CD4-positive, alpha-beta T cell treated with Interleukin-10 for 1 hour (primary cell): ENCODE measurements around the gene ECI2.
"Not testable (repeated sequence)": the region's sequence is repeated elsewhere in the genome, so short reads cannot be mapped to it uniquely, and the experiment has no call there.

Experiments used
- DNase-seq: peaks from one replicate; pipeline ENCODE4 v3.0.0-alpha.2; 2020

The ECI2 gene

DNA sequence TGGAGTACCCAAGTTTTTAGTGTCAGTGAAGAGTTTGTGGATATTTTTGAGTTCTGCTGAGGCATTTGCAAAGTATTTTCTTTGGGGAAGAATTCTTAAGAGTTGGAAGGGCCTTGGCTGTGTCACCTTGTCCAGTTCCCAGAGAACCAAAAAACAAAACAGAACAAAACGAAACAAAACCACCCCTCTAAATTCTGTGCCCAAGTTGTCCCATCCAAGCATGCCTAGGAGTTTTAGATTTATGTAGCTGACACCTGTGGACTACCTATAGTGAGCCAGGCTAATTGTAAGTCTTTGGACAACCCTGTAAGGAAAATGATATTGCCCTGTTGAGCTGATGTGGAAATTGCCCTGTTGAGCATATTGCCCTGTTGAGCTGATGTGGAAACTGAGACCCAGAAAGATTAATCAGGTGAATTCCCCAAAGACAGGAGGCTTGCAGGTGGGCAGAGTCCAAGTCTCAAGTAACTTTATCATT is 1.0 kb upstream of the ECI2 start:
- no peak for DNase-seq

GRCh38 chr6:4135665-4136353 is 434 bp upstream of the ECI2 start:
- peak; percentile 96 for DNase-seq

DNA sequence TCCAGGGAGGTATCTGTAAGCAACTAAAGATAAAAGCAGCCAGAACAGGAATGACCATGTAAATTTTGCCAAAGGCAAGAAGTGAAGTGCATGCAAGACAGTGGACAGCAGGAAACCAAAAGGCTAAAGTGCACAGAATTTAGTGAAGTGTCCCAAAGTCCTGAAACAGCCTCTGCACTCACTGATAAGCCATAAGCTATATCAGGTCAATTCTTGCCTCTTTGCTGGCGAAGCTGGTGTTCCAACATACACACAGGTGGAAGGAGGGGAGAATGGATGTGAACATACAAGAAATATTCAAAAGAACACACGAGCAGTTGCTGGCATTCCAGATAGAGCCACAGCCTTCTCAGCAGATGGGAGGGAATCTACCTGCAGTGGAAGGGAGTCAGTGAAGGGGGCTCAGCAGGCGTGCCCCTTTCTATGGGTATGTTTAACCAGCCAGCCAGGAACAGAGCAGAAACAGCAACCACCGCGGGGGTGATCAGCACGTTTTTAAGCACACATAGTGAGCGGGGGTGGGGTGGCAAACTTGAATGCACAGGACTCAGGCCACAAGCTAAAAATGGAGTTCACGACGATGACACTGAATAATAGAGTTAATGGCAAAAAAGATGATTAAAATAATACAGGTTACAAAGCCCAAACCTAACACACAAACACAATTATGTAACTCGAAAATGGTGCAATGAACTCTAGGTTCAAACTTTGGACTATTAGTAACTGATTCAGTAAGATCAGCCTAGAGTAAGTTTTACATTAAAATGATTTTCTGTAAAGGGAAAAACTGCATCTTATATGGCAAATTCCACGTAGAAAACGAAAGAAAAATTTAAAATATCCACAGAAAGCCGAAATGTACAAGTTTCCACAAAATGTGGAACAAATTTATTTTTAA is 1.2 kb downstream of the ECI2 start:
- DNase-seq, result peak; percentile 19

DNA sequence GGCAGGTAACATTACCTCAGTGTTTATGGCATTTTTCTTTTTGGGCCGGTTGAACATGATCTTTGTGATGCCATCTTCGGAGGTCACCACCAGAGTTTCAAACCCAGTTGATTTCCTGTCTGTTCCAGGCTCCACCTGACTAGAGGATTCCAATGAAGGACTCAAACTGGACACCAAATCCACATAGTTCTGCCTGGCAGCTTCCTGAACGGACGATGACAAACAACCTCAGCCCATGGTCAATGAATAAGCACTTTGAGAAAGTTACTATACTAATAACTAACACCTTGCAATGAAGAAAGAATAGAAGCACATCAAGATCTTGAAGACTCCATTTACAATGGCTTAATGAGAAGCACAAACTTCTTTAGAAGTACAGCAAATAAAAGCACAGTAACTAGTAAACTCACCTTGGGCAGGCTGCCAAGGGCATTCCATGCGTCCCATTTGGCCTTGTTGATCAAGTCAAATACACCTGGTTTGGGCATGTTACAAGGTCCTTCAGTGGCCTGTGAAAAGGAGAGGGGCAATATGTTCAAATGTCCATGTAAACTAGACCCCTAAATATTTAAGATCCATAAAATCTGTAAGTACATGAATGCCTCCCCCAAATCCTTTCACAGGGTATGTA is 4.9 kb downstream of the ECI2 start:
- DNase-seq, result no peak

DNA sequence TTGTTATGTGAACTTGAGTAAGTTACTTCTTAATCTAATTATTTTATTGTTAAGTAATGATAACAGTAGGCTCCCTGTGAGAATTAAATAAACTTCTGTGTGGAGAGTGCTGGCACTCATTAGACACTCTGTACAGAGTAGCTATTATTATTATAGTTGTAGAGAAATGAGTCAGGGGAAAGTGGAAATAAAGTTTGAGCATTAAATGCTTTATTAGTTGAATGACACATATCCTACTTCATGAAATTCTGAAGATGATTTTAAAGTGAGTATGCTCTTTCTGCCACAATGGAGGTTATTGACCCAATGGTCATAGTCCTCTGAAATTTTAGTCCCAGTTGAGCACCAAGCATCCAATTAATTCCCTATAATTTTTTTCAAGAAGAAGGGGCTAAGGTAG is 5.9 kb downstream of the ECI2 start:
- no peak for DNase-seq

DNA sequence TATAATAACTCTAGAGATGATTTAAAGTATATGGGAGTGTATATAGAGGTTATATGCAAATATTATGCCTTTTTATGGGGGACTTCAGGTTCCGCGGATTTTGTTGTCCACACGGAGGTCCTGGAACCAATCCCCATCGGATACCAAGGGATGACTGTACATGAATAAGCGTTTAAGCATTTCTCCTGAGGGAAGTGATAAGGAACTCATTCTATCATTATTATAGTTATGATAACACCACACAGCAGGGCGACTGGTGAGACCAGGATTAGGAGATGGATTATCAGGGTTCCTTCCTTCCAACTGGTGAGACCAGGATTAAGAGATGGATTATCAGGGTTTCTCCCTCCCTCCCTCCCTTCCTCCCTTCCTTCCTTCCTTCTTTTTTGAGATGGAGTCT is 6.6 kb downstream of the ECI2 start:
- no peak for DNase-seq

- DNase-seq, result no peak
These were observed 7.3 kb downstream of the ECI2 start for GRCh38 chr6:4128072-4128471.

DNA sequence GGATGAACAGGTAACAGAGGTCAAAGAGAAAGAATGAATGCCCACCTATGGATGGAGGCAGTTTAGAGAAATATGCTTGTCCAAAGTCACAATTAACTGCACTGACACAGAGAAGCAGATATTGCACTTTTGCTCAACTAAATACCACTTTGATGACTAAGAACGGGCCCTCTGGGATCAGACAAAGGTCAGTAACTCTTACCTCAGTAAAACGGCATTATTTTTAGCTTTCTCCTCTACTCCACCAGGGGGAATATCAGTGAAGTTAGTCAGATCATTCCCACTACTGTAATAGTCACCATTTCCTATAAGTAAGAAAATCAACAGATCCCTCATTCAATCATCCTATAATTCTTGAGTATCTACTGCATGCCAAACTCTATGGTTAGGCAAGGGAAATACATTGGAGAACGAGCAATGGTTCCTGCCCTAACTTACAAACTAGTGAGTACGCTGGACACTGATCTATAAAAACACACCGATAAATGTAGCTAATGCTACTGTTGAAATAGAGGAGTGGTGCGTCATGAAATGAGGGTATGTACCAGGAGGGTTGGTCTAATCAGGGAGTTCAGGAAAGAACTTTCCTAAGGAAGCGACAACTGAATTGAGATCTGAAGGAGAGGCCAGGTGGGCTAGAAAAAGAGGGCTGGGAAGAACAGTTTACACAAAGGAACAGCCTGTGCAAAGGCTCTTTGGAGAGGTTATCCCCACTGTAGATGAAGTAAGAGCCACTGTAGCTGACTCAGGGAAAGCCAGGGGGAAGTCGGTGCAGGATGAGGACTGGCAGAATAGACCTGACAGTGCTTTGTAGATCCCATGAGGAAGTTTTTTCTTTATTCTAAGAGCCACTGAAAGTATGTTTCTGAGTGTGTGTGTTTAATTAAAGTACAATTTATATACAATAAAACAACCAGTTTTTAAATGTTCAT is 9.2 kb downstream of the ECI2 start:
- no peak for DNase-seq

- DNase-seq, result no peak
These were observed 9.9 kb downstream of the ECI2 start for GRCh38 chr6:4125500-4125899.

GRCh38 chr6:4124351-4124750 is 11.0 kb downstream of the ECI2 start:
- no peak for DNase-seq

- DNase-seq, result no peak
These were observed 19.6 kb downstream of the ECI2 start for GRCh38 chr6:4115741-4116140.

DNA sequence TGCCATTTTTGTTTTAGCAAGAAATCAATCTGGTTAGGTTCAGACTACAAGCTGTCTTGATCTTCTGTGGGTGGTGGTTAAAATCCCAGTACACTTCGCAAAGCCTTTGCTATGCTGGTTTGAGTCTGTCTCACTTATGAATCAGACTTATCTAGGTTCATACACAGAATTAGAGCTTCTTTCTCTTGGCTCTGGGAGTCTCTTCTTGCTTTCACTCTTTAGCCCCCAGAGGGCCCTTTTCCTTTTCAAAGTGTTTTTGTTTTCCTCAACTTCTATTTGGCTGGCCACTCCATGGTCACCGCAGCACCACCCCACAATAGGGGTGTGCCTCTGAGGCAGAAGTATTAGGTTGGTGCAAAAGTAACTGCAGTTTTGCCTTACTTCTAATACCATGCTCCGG is 21.3 kb downstream of the ECI2 start:
- no peak for DNase-seq

GRCh38 chr6:4113649-4114048 is 21.7 kb downstream of the ECI2 start:
- no peak for DNase-seq

DNA sequence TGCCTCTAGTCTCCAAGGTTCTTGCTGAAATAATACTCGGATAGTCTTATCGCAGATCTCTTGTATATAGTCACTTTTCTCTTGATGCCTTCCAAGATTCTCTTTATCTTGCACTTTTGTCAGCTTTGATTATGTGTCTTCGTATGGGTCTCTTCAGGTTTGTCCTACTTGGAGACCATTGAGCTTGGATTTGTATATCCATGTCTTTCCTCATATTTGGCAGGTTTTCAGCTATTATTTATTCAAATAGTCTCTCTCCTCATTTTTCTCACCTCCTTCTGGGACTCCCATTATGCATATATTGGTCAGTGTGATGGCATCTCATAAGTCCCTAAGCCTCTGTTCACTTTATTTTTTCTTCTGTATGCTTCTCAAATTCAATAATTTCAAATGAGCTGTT is 23.0 kb downstream of the ECI2 start:
- DNase-seq, result no peak

DNA sequence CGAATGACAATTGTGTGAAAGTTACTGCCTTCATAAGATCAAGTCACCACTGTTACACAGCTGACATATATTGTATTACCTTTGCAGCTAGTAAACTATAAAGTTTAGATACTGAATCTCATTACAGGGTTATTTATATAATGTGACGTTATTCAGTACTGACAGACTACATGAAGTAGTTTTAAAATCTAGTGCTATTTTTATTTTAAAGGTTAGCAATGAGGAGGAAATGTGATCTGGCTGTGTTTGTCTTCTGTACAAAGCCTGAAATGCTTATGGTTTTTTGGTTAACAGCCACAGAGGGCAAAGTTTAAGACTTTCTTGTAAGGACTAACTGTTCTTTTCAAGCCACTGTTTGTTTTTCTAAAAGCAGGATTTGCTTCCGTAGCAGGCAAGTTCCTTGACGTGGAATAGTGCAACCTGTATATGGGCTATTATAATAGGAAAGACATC is 26.0 kb downstream of the ECI2 start:
- not testable (repeated sequence) for DNase-seq

DNA sequence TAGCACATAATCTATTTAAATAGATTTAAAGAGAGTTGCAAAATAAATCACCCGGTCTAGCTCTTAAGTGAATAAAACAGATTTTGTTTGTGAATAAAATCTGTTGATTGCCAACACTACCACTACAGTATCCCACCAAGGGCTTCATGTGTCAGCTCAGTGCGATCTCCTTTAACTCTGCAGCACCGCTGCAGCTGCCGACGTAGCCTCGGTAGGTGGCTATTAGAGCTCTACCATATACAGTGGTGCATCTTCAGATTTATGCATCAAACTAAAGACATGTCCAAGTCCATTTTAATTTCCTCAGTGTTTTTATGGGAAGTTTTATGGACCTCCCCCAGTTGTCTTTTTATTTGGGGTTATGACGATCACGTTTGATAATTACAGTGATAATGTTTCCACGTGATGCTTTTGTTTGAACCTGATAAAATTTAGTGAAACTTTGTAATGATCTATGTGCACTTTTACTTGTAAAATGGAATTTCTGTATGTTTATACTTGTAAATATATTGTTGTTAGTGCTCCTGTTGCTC is 26.7 kb downstream of the ECI2 start:
- DNase-seq, result no peak

- DNase-seq, result no peak
These were observed 27.5 kb downstream of the ECI2 start for GRCh38 chr6:4107873-4108272.

- DNase-seq, result no peak
These were observed 29.3 kb downstream of the ECI2 start for GRCh38 chr6:4105980-4106536.

DNA sequence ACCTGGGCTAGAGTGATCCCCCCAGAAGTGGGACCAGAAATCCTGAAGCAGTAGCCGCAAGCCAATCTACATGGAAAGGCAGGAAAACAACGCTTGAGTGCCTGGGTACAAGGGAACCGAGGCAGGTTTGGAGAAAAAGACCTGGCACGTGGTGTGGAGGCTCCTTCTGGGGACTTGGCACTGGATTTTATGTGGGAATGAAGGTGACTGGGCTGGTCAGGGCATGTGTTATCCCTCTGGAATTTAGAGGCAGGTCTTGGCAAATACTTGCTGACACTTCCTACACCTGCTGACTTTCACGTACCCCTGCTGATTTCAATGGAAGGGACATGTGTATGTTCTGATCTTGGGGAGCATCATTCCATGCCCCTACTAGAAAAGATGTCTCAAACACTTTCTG is 31.4 kb downstream of the ECI2 start:
- DNase-seq, result no peak

GRCh38 chr6:4102687-4103244 is 32.6 kb downstream of the ECI2 start:
- no peak for DNase-seq

DNA sequence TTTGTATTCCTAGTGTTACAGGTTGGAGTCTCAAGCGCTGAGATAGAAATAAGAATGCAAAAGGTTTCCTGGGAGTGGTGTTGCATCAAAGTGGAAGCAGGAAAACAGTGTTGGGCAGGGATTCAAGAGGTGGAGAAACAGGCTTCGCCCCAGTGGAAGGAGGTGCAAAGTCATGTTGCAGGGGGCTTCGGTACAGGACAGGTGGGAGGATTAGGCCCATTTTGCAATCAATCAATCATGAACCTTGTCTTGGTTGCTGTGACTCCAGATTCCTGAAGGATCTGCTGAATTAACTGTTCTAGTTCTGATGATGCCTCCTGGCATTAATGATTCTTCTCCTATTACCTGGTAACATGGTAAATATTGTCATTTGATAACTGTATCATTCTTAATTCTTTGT is 34.1 kb downstream of the ECI2 start:
- DNase-seq, result no peak

DNA sequence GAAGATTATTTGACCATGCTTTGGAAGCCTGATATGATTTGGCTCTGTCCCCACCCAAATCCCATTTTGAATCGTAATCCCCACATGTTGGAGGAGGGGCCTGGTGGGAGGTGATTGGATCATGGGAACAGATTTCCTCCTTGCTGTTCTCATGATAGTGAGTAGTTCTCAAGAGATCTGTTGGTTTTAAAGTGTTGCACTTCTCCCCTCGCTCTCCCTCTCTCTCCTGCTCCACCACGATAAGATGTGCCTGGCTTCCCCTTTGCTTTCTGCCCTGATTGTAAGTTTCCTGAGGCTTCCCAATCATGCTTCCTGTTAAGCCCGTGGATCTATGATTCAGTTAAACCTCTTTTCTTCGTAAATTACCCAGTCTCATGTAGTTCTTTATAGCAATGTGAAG is 34.7 kb downstream of the ECI2 start:
- no peak for DNase-seq
